ENCODE data around the gene SMCO3.

Gene SMCO3

GRCh38 chr12:14814014-14814413, at the start of gene SMCO3:
TSS of gene SMCO3 (minus strand) at chr12:14814182. CDS start at chr12:14806680, 7,502 bp downstream.
- DNase-seq: no peak

DNA sequence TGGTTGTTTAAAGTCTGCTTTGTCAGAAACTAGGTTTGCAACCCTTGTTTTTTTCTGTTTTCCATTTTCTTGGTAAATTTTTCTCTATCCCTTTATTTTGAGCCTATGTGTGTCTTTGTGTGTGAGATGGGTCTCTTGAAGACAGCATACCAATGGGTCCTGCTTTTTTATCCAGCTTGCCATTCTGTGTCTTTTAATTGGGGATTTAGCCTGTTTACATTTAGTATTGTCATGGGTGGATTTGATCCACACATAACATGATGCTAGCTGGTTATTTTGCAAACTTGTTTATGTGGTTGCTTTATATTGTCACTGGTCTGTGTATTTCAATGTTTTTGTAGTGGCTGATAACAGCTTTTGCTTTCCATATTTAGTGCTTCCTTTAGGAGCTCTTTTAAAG, 46.5 kb upstream of the SMCO3 start:
- no peak for DNase-seq

GRCh38 chr12:14858513-14858912, 44.5 kb upstream of the SMCO3 start:
- no peak for DNase-seq

GRCh38 chr12:14854586-14855183, 40.7 kb upstream of the SMCO3 start:
- no peak for DNase-seq

- no peak for DNase-seq
Measured at GRCh38 chr12:14853961-14854360, 40.0 kb upstream of the SMCO3 start.

- no peak for DNase-seq
Measured at GRCh38 chr12:14852880-14853279, 38.9 kb upstream of the SMCO3 start.

DNA sequence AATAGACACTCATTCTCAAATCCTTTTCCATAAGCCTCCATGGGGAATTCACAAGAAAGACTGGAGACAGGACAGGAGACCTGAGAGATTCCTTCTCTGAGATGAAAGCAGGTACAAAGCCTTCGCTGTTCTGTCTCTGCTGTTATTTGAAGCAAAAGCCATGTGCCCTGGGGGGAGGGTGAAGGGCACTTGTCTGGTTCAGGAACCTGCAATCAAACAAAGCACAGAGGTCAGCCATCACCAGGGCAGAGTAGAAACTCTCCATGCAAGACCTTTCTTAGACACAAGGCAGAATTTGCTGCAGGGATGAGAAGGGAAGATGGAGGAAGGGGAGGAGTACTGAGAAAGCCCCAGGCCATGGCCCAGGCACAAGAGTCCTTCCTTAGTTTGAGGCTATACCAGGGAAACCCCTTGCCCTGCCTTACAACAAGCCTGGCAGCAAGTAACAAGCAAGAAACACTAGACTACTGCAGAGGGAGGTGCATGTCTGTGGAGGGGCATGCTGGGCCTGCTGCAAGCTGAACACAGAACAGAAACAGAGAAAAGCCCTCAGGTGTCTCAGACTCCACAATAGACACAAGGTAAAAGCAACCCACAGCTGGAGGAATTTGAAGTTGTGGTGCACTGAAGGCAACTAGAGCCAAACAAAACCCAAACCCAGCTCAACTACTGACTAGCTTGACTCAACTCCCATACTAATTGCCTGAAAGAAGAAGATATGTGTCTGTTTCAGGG, 37.1 kb upstream of the SMCO3 start:
- no peak for DNase-seq

DNA sequence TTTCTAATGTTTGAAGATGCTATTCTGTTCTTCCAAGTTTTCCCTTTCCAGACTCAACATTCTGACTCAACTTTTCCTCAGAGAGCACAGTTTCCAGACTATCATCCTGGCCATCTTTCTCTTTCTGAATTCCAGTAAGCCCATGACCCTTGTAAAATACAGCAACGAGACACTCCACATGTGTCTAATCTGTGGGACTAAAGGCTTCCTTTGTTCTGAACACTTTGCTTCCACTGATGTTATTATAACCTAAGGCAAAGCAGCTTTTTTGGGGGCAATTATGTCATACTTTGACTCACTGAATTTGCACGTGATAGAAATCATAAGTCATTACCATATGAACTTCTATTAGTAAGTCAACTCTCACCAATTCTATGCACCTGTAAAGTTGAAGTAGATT, 35.7 kb upstream of the SMCO3 start:
- no peak for DNase-seq

GRCh38 chr12:14846876-14847580, 33.0 kb upstream of the SMCO3 start:
- no peak for DNase-seq

GRCh38 chr12:14846042-14846587, 32.1 kb upstream of the SMCO3 start:
- no peak for DNase-seq

- peak; percentile 72 for DNase-seq
Measured at GRCh38 chr12:14845350-14845750, 31.4 kb upstream of the SMCO3 start.

DNA sequence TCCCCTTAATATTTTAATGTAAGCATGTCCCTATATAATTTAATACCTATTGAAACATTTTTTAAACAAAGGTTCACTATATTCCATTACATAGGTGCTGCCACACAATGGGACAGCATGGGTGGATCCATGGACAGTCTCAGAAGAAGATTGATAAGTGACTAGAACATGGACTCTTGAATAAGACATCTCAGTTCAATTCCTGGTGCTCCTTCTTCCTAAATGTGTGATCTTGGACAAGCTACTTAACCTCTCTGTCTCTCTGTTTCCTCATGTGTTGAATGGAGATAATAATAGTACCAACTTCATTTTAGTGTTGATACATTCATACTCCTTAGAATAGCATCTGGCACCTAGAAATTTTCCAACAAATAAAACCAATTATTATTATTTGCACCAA, 30.4 kb upstream of the SMCO3 start:
- no peak for DNase-seq

GRCh38 chr12:14843425-14843887, 29.5 kb upstream of the SMCO3 start, which contains the start of gene ART4:
TSS of gene ART4 (minus strand) at chr12:14843526. CDS start at chr12:14843113, 413 bp downstream.
- DNase-seq: no peak

GRCh38 chr12:14842315-14842714, 28.3 kb upstream of the SMCO3 start:
- no peak for DNase-seq

DNA sequence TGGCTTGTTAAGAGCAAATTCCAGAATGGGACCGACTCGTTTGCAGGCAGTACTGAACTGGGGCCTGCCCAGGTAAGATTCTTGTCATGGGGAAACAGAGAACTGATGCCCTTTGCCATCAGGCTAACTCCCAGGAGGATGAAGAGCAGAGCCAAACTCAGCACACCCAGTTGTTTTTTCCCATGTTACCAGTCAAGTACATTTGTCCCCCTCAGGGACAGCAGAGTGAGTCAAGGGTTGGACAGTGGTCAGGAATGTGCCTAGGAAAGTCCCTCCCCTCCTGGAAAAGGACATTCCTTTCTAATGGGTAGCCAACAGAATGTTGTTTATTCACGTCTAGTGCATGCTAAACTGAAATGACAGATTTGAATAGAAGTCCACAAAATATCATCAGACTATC, 27.8 kb upstream of the SMCO3 start:
- DNase-seq: no peak

DNA sequence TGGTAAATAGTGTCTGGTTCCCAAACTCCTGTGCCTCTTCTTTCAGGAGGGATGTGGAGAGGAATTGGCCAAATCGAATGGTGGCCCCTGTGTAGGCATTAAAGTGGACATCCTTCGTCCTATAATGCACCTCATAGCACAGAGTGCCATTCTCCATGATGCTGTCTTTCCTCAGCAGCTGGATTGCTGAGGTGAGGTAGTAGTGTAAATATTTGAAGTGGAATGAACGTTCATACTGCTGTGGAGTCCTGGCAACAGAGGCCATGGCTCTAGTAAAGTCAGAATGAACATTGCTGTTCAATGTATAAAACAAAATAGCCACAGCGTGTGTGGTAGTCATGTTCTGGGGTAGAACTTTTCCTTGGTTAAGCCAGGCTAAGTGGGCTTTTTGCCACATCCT, 26.6 kb upstream of the SMCO3 start:
- DNase-seq: no peak

DNA sequence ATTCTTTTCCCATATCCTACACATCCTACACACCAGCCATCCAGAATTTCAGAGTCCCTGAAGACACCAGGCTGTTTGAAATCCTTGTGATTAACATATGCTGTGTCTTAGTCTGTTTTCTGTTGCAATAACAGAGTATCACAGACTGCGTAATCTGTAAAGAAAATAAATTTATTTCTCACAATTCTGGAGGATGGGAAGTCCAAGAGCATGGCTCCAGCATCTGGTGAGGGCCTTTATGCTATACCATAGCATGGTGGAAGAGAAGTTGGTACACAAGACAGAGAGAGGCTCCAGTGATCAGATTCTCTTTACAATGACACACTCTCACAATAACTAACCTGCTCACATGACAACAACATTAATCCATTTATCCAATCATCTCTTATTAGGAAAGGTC, 25.3 kb upstream of the SMCO3 start:
- DNase-seq: no peak

- DNase-seq: no peak
Measured at GRCh38 chr12:14836336-14837210, 22.6 kb upstream of the SMCO3 start.

- no peak for DNase-seq
Measured at GRCh38 chr12:14834509-14834908, 20.5 kb upstream of the SMCO3 start.

- DNase-seq: no peak
Measured at GRCh38 chr12:14833952-14834351, 20.0 kb upstream of the SMCO3 start.

DNA sequence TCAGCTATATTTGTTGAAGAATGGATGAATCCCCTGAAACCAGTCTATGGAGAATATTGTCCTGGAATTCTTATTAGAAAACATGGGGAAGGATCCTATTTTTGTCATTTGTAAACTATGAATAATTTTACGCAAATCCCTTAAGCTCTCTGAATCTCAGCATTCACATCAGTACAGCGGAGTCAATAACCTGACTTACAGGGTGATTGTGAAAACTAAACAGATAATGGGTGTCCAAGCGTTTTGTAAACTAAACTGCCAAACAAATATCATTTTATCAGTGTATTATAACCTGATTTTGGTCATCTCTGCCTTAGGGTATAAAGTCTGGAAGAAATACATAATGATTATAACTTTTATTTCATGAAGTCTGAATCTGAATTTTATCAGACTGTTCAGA, 19.4 kb upstream of the SMCO3 start:
- DNase-seq: no peak

DNA sequence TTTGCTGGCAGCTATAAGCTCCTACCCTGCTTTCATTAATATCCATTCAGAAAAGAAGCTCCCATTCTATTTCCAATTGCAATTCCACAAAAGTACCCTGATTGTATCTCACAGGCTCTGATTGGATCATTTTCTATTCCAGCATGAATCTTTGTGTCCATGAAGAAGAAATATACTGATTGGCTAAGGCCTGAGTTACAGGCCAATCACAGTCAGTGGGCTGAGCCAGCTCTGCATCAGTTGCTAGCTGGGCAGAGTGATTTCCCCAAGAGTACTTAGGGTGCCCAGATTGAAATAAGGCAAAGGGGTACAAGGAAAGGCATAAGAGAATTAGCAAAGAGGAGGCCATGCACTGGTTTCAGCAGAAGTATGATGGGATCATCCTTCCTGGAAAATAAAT, 14.9 kb upstream of the SMCO3 start:
- DNase-seq: no peak

GRCh38 chr12:14827043-14827442, 13.1 kb upstream of the SMCO3 start:
- DNase-seq: no peak

All from activated effector memory CD4-positive, alpha-beta T cell treated with anti-CD3 and anti-CD28 coated beads, Interleukin-2, amount 50 U/mL, for 16 hours (primary cell).